ENCODE results near the gene PAPLN.

GRCh38 chr14:73243341-73243740 lies 6.0 kb downstream of the PAPLN start:
- no peak for TF ChIP-seq CTCF (conservative IDR thresholded peaks at IDR 0.05)
- no peak for TF ChIP-seq ZFX (IDR thresholded peaks at IDR 0.05)

Data from C4-2B (cell line).